Neuronal stem cell (in vitro differentiated cells): ENCODE measurements around the gene AGAP1.

Source experiments
- DNase-seq: peaks from one replicate; pipeline ENCODE4 v3.0.0-alpha.2; 2013; ENCODE audit warnings: low spot score
- H2AFZ ChIP-seq: one replicate; pipeline ENCODE4 v1.6.1; 2013; ENCODE audit warnings: mild to moderate bottlenecking, low read length, inconsistent platforms
- H2AK5ac ChIP-seq: 2 replicates; pipeline ENCODE4 v1.6.1; 2013; ENCODE audit warnings: low read depth, mild to moderate bottlenecking, inconsistent platforms, low read length, moderate library complexity, mixed read lengths
- H2BK120ac ChIP-seq: 2 replicates; pipeline ENCODE4 v1.6.1; 2013; ENCODE audit warnings: low read depth, mild to moderate bottlenecking, inconsistent platforms, low read length, moderate library complexity, mixed read lengths
- H2BK12ac ChIP-seq: one replicate; pipeline ENCODE4 v1.6.1; 2013; ENCODE audit warnings: low read length, inconsistent platforms
- H2BK15ac ChIP-seq: 2 replicates; pipeline ENCODE4 v1.6.1; 2013; ENCODE audit warnings: mild to moderate bottlenecking, low read length, inconsistent platforms, mixed read lengths
- H2BK5ac ChIP-seq: one replicate; pipeline ENCODE4 v1.6.1; 2013; ENCODE audit warnings: inconsistent platforms, mild to moderate bottlenecking, low read length, moderate library complexity
- H3K14ac ChIP-seq: one replicate; pipeline ENCODE4 v1.6.1; 2013; ENCODE audit warnings: low read length, inconsistent platforms
- H3K18ac ChIP-seq: 2 replicates; pipeline ENCODE4 v1.6.1; 2013; ENCODE audit warnings: low read length, inconsistent platforms
- H3K23ac ChIP-seq: 2 replicates; pipeline ENCODE4 v1.6.1; 2013; ENCODE audit warnings: low read depth, mild to moderate bottlenecking, mixed read lengths, low read length, inconsistent platforms; ENCODE audit not compliant: poor library complexity
- H3K27ac ChIP-seq: replicated peaks from 3 replicates; pipeline ENCODE4 v1.5.1; 2013; ENCODE audit warnings: low read length, inconsistent platforms
- H3K27me3 ChIP-seq, 3 experiments: 2 replicates each; pipeline ENCODE4 v1.6.1; 2013; ENCODE audit warnings: low read length in 3 of 3, mild to moderate bottlenecking in 2 of 3, inconsistent platforms in 1 of 3, low read depth in 1 of 3, mixed read lengths in 1 of 3, moderate library complexity in 1 of 3; ENCODE audit not compliant: control insufficient read depth in 3 of 3, insufficient read depth in 3 of 3
- H3K36me3 ChIP-seq, 2 donors: replicated peaks in 1 of 2; 2 replicates each; pipeline ENCODE4 v1.6.1; 2013; ENCODE audit warnings: low read length in 2 of 2; ENCODE audit not compliant: control insufficient read depth in 2 of 2, insufficient read depth in 2 of 2
- H3K4ac ChIP-seq: 2 replicates; pipeline ENCODE4 v1.6.1; 2013; ENCODE audit warnings: inconsistent platforms, mild to moderate bottlenecking, low read length, moderate library complexity
- H3K4me1 ChIP-seq, 2 donors: 1 replicate in 1 of 2; 2 replicates in 1 of 2; pipeline ENCODE4 v1.6.1; 2013; ENCODE audit warnings: low read length in 2 of 2, low read depth in 1 of 2; ENCODE audit not compliant: control insufficient read depth in 2 of 2, insufficient read depth in 1 of 2
- H3K4me2 ChIP-seq: one replicate; pipeline ENCODE4 v1.6.1; 2013; ENCODE audit warnings: mild to moderate bottlenecking, low read length, inconsistent platforms; ENCODE audit not compliant: insufficient read depth, poor library complexity, severe bottlenecking
- H3K4me3 ChIP-seq, 2 donors: 2 replicates each; pipeline ENCODE4 v1.5.1; 2013; ENCODE audit warnings: low read length in 2 of 2, mild to moderate bottlenecking in 2 of 2, inconsistent platforms in 1 of 2, moderate library complexity in 1 of 2
- H3K79me1 ChIP-seq: one replicate; pipeline ENCODE4 v1.6.1; 2013; ENCODE audit warnings: low read depth, mild to moderate bottlenecking, inconsistent platforms, low read length, moderate library complexity
- H3K9ac ChIP-seq: one replicate; pipeline ENCODE4 v1.6.1; 2013; ENCODE audit warnings: mild to moderate bottlenecking, low read depth, low read length, inconsistent platforms; ENCODE audit not compliant: poor library complexity
- H3K9me3 ChIP-seq, 2 donors: replicated peaks in 1 of 2; 2 replicates each; pipeline versions ENCODE3 to v1.6.1; 2013; ENCODE audit warnings: low read length in 2 of 2, mild to moderate bottlenecking in 2 of 2, inconsistent platforms in 1 of 2, low read depth in 1 of 2, mixed read lengths in 1 of 2, moderate library complexity in 1 of 2; ENCODE audit not compliant: control insufficient read depth in 2 of 2, insufficient read depth in 1 of 2
- H4K8ac ChIP-seq: one replicate; pipeline ENCODE4 v1.6.1; 2013; ENCODE audit warnings: low read depth, mild to moderate bottlenecking, inconsistent platforms, low read length, moderate library complexity
- H4K91ac ChIP-seq: one replicate; pipeline ENCODE4 v1.6.1; 2013; ENCODE audit warnings: low read length, low read depth, mild to moderate bottlenecking, inconsistent platforms; ENCODE audit not compliant: poor library complexity
- WGBS, 2 donors: extraction: QIAGEN DNeasy Blood & Tissue Kit; methylation state at CpG; one replicate each; pipeline ENCODE4 v1.1.7; 2013; ENCODE audit warnings: missing lambda C conversion rate in 2 of 2, mixed read lengths in 1 of 2; ENCODE audit not compliant: insufficient read length in 2 of 2, insufficient replicate concordance in 1 of 2; ENCODE audit errors: extremely low coverage in 2 of 2; 5-methylcytosine and 5-hydroxymethylcytosine counted together

The AGAP1 gene

DNA sequence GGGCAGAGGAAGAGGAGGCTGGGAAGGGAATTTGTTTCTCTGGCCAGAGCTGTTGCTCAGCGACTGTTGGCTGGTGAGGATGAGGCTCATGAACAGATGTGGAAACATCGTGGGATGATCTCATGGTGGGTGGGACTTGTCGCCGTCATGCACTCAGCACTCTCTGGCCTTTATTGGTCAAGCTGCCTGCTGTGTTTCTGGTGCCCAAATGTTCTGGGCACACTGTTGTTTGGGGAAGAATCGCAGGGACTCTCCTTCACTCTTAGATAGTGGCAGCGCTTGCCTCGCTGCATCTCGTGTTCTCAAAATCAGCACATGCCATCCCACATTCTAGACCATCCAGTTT, 145.6 kb downstream of the AGAP1 start:
- Histone ChIP-seq H3K4me2 (no peak overlapping the region), H4K91ac (no peak overlapping the region), H2AFZ (no peak overlapping the region), H3K79me1 (peaks cover under 1% of the 10 kb centered on the region), H4K8ac (no peak overlapping the region), H3K27me3 (no peaks in the 10 kb centered on the region), H3K27ac (no peak overlapping the region), H3K4ac (no peak overlapping the region), H3K36me3 (no peaks in the 10 kb centered on the region), H2AK5ac (no peak overlapping the region), H2BK15ac (no peak overlapping the region), H3K18ac (peak overlapping the region; percentile 42), H3K9me3 (no peaks in the 10 kb centered on the region), H2BK5ac (no peak overlapping the region), H3K4me1 (peaks cover 15 to 23% of the 10 kb centered on the region in 2 donors), H3K23ac (no peak overlapping the region), H3K14ac (no peak overlapping the region), H3K9ac (no peak overlapping the region), H3K4me3 (no peak overlapping the region), H2BK12ac (no peak overlapping the region), H2BK120ac (no peak overlapping the region)
- DNase-seq, result no peak
- no CpG with 5 or more reads among the region's 8 CpGs for WGBS, 2 donors

DNA sequence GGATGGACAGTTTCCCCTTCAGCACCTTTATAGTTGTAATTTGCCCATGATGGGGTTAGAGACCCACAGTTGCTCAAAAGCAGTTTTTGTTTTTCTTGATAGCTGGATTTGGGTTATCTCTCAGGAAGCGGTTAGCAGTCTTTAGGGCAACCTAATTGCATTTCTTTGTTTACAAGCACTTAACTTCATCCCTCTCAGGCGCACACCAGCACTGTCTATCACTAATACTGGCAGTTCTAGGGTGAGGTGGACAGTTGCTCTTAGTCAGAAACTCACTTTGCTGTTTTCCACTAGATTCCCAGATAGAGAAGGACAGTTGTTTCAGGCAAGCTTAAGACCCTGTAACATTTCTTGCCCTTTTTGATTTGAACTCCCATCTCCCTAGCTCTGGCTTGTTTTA, 146.0 kb downstream of the AGAP1 start:
- Histone ChIP-seq H2BK12ac (no peak overlapping the region), H3K4me2 (no peak overlapping the region), H2BK5ac (no peak overlapping the region), H3K14ac (no peak overlapping the region), H3K9me3 (no peaks in the 10 kb centered on the region), H3K9ac (no peak overlapping the region), H4K8ac (no peak overlapping the region), H3K4ac (no peak overlapping the region), H4K91ac (no peak overlapping the region), H3K79me1 (peaks cover 2% of the 10 kb centered on the region), H3K27ac (no peak overlapping the region), H3K4me3 (no peak overlapping the region), H2BK15ac (no peak overlapping the region), H3K4me1 (peaks cover 15 to 23% of the 10 kb centered on the region in 2 donors), H2AK5ac (no peak overlapping the region), H3K36me3 (no peaks in the 10 kb centered on the region), H2BK120ac (no peak overlapping the region), H3K23ac (no peak overlapping the region), H2AFZ (no peak overlapping the region), H3K27me3 (no peaks in the 10 kb centered on the region), H3K18ac (no peak overlapping the region)
- no CpG with 5 or more reads among the region's 2 CpGs for WGBS, 2 donors
- no peak for DNase-seq

DNA sequence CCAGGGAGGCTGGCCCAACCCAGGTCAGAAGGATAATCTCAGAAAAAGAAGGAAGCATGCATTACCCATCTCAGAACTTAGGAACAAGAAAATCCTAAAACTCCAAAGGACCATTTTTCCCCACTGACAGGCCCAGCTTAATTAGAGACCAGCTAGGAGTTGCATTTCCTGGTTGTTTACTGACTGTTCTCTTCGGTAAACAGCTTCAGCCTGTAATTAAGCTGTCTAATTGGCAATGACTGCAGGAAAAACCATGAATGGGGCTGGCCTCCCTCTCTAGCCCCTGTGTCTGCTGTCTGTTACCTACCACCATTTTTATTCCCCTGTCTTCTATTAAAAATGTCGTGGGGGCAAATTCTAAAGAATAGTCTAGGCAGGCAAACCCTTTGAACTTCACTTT, 146.5 kb downstream of the AGAP1 start:
- H4K91ac ChIP-seq, result no peak overlapping the region
- H2AFZ ChIP-seq, result no peak overlapping the region
- no peaks in the 10 kb centered on the region for H3K36me3 ChIP-seq
- WGBS, 2 donors, result no CpG with 5 or more reads among the region's 2 CpGs
- DNase-seq, result no peak
- H2BK5ac ChIP-seq, result no peak overlapping the region
- peaks cover 2% of the 10 kb centered on the region for H3K79me1 ChIP-seq
- no peak overlapping the region for H3K14ac ChIP-seq
- no peak overlapping the region for H2AK5ac ChIP-seq
- H3K9me3 ChIP-seq, result peaks cover 0 to under 1% of the 10 kb centered on the region in 2 donors
- no peak overlapping the region for H3K4me2 ChIP-seq
- no peak overlapping the region for H3K18ac ChIP-seq
- no peak overlapping the region for H3K9ac ChIP-seq
- peaks cover 16 to 23% of the 10 kb centered on the region in 2 donors for H3K4me1 ChIP-seq
- no peak overlapping the region for H4K8ac ChIP-seq
- H3K4me3 ChIP-seq, result no peak overlapping the region
- H2BK120ac ChIP-seq, result no peak overlapping the region
- H2BK12ac ChIP-seq, result no peak overlapping the region
- H3K27me3 ChIP-seq, result no peaks in the 10 kb centered on the region
- H3K27ac ChIP-seq, result no peak overlapping the region
- no peak overlapping the region for H3K4ac ChIP-seq
- H2BK15ac ChIP-seq, result no peak overlapping the region
- no peak overlapping the region for H3K23ac ChIP-seq

DNA sequence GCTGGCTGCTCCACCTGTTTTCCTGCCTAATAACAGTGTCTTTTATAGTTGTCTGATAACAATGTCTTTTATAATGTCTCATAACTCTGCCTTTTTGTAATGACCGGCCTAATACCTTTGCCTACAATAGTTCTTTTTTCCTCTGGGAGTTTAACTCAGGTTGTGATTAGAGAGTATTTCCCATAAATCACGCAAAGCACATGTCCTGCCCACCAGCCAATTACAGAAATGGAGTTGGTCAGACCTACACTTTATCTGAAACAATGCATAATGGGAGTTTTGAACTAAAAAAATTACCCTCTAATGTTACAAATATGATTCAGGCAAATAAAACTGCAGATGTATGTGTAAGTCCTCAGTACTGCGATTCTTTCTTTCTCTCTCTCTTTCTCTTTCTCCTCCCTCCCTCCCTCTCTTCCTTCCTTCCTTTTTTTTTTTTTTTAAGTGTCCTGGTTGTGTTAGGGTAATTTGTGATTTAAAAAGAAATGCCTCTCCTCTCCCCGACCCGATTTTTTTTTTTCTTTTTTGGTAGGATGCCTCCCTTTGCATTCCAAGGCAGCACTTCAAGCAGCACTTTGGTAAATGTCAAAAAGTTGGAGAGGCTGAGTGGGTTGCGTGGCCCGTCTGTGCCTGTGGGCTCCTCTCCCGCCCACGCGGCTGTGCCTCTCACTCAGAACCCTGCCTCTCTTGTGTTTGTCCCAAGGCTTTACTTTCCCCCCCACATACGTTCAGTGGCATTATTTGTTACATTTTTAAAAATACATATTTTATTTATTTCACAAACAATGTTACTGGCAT, 147.3 kb downstream of the AGAP1 start:
- no peak overlapping the region for H3K27ac ChIP-seq
- no peak for DNase-seq
- H4K91ac ChIP-seq, result no peak overlapping the region
- no peak overlapping the region for H3K4me2 ChIP-seq
- no peak overlapping the region for H2BK120ac ChIP-seq
- no peaks in the 10 kb centered on the region for H3K36me3 ChIP-seq
- H3K9ac ChIP-seq, result no peak overlapping the region
- no peak overlapping the region for H3K23ac ChIP-seq
- no peak overlapping the region for H2BK15ac ChIP-seq
- H2AFZ ChIP-seq, result no peak overlapping the region
- no peak overlapping the region for H4K8ac ChIP-seq
- H2BK12ac ChIP-seq, result no peak overlapping the region
- peaks cover 2% of the 10 kb centered on the region for H3K79me1 ChIP-seq
- no peak overlapping the region for H3K14ac ChIP-seq
- peaks cover 17 to 23% of the 10 kb centered on the region in 2 donors for H3K4me1 ChIP-seq
- H3K18ac ChIP-seq, result no peak overlapping the region
- no peaks in the 10 kb centered on the region for H3K27me3 ChIP-seq
- no peak overlapping the region for H3K4me3 ChIP-seq
- no peak overlapping the region for H2BK5ac ChIP-seq
- H3K4ac ChIP-seq, result no peak overlapping the region
- no CpG with 5 or more reads among the region's 11 CpGs for WGBS, 2 donors
- peaks cover 0 to 1% of the 10 kb centered on the region in 2 donors for H3K9me3 ChIP-seq
- no peak overlapping the region for H2AK5ac ChIP-seq
